Measurements from ENCODE around the gene GDPD5.

Gene GDPD5

GRCh38 chr11:75518771-75519653 lies 6.7 kb downstream of the GDPD5 start:
- Histone ChIP-seq H3K36me3 (ENCODE audit: insufficient read depth, low read length) (no peaks in the 10 kb centered on the region), H3K9me3 (ENCODE audit: insufficient read depth, low read depth, low read length) (no peaks in the 10 kb centered on the region), H3K4me1 (ENCODE audit: insufficient read depth, low read length) (peaks cover 6% of the 10 kb centered on the region; the same call in 1 of the 2 replicates), H3K27me3 (ENCODE audit: insufficient read depth, low read length) (peaks cover 14% of the 10 kb centered on the region), H3K27ac (ENCODE audit: low read depth, low read length) (no peak overlapping the region), H3K4me3 (ENCODE audit: low read length) (no peak overlapping the region), H3K9ac (ENCODE audit: low read depth, low read length) (no peak overlapping the region)
- WGBS = 76% methylated on average over 9 of the region's 9 CpGs

- Histone ChIP-seq H3K27ac (ENCODE audit: low read depth, low read length) (no peak overlapping the region), H3K4me3 (ENCODE audit: low read length) (no peak overlapping the region), H3K4me1 (ENCODE audit: insufficient read depth, low read length) (peaks cover 6% of the 10 kb centered on the region; the same call in 1 of the 2 replicates), H3K36me3 (ENCODE audit: insufficient read depth, low read length) (no peaks in the 10 kb centered on the region), H3K9ac (ENCODE audit: low read depth, low read length) (no peak overlapping the region), H3K9me3 (ENCODE audit: insufficient read depth, low read depth, low read length) (no peaks in the 10 kb centered on the region), H3K27me3 (ENCODE audit: insufficient read depth, low read length) (peaks cover 5% of the 10 kb centered on the region)
- 68% methylated on average over 3 of the region's 3 CpGs for WGBS
Observed at GRCh38 chr11:75518204-75518549, 7.6 kb downstream of the GDPD5 start.

GRCh38 chr11:75516886-75517285 lies 8.9 kb downstream of the GDPD5 start:
- no peaks in the 10 kb centered on the region for H3K27me3 ChIP-seq (ENCODE audit: insufficient read depth, low read length)
- no peaks in the 10 kb centered on the region for H3K36me3 ChIP-seq (ENCODE audit: insufficient read depth, low read length)
- peaks cover 6% of the 10 kb centered on the region; the same call in 1 of the 2 replicates for H3K4me1 ChIP-seq (ENCODE audit: insufficient read depth, low read length)
- no peak overlapping the region for H3K9ac ChIP-seq (ENCODE audit: low read depth, low read length)
- 92% methylated on average over 7 of the region's 7 CpGs for WGBS
- no peak overlapping the region for H3K4me3 ChIP-seq (ENCODE audit: low read length)
- no peak overlapping the region for H3K27ac ChIP-seq (ENCODE audit: low read depth, low read length)
- no peaks in the 10 kb centered on the region for H3K9me3 ChIP-seq (ENCODE audit: insufficient read depth, low read depth, low read length)

GRCh38 chr11:75516140-75516539 lies 9.6 kb downstream of the GDPD5 start:
- Histone ChIP-seq H3K36me3 (ENCODE audit: insufficient read depth, low read length) (no peaks in the 10 kb centered on the region), H3K4me1 (ENCODE audit: insufficient read depth, low read length) (peaks cover 6% of the 10 kb centered on the region; the same call in 1 of the 2 replicates), H3K27me3 (ENCODE audit: insufficient read depth, low read length) (no peaks in the 10 kb centered on the region), H3K9ac (ENCODE audit: low read depth, low read length) (no peak overlapping the region), H3K4me3 (ENCODE audit: low read length) (no peak overlapping the region), H3K9me3 (ENCODE audit: insufficient read depth, low read depth, low read length) (no peaks in the 10 kb centered on the region), H3K27ac (ENCODE audit: low read depth, low read length) (no peak overlapping the region)
- 93% methylated on average over 3 of the region's 3 CpGs for WGBS

- Histone ChIP-seq H3K9ac (ENCODE audit: low read depth, low read length) (no peak overlapping the region), H3K4me1 (ENCODE audit: insufficient read depth, low read length) (peaks cover 6% of the 10 kb centered on the region; the same call in 1 of the 2 replicates), H3K27ac (ENCODE audit: low read depth, low read length) (no peak overlapping the region), H3K9me3 (ENCODE audit: insufficient read depth, low read depth, low read length) (no peaks in the 10 kb centered on the region), H3K4me3 (ENCODE audit: low read length) (no peak overlapping the region), H3K36me3 (ENCODE audit: insufficient read depth, low read length) (no peaks in the 10 kb centered on the region), H3K27me3 (ENCODE audit: insufficient read depth, low read length) (no peaks in the 10 kb centered on the region)
Observed at GRCh38 chr11:75514596-75514995, 11.1 kb downstream of the GDPD5 start.

GRCh38 chr11:75513250-75513649 lies 12.5 kb downstream of the GDPD5 start:
- Histone ChIP-seq H3K36me3 (ENCODE audit: insufficient read depth, low read length) (no peaks in the 10 kb centered on the region), H3K9ac (ENCODE audit: low read depth, low read length) (no peak overlapping the region), H3K4me1 (ENCODE audit: insufficient read depth, low read length) (peaks cover 5% of the 10 kb centered on the region; the same call in 1 of the 2 replicates), H3K27me3 (ENCODE audit: insufficient read depth, low read length) (no peaks in the 10 kb centered on the region), H3K9me3 (ENCODE audit: insufficient read depth, low read depth, low read length) (no peaks in the 10 kb centered on the region), H3K4me3 (ENCODE audit: low read length) (no peak overlapping the region), H3K27ac (ENCODE audit: low read depth, low read length) (no peak overlapping the region)
- 95% methylated on average over 5 of the region's 5 CpGs for WGBS

GRCh38 chr11:75510723-75511019 lies 15.1 kb downstream of the GDPD5 start:
- Histone ChIP-seq H3K9me3 (ENCODE audit: insufficient read depth, low read depth, low read length) (no peaks in the 10 kb centered on the region), H3K36me3 (ENCODE audit: insufficient read depth, low read length) (no peaks in the 10 kb centered on the region), H3K27ac (ENCODE audit: low read depth, low read length) (no peak overlapping the region), H3K9ac (ENCODE audit: low read depth, low read length) (no peak overlapping the region), H3K27me3 (ENCODE audit: insufficient read depth, low read length) (no peaks in the 10 kb centered on the region), H3K4me3 (ENCODE audit: low read length) (no peak overlapping the region), H3K4me1 (ENCODE audit: insufficient read depth, low read length) (no peaks in the 10 kb centered on the region)
- 71% methylated on average over 5 of the region's 5 CpGs for WGBS

- Histone ChIP-seq H3K9me3 (ENCODE audit: insufficient read depth, low read depth, low read length) (no peaks in the 10 kb centered on the region), H3K4me3 (ENCODE audit: low read length) (no peak overlapping the region), H3K4me1 (ENCODE audit: insufficient read depth, low read length) (no peaks in the 10 kb centered on the region), H3K27ac (ENCODE audit: low read depth, low read length) (no peak overlapping the region), H3K27me3 (ENCODE audit: insufficient read depth, low read length) (no peaks in the 10 kb centered on the region), H3K36me3 (ENCODE audit: insufficient read depth, low read length) (no peaks in the 10 kb centered on the region), H3K9ac (ENCODE audit: low read depth, low read length) (no peak overlapping the region)
- WGBS = 78% methylated on average over 9 of the region's 9 CpGs
Observed at GRCh38 chr11:75510004-75510722, 15.6 kb downstream of the GDPD5 start.

GRCh38 chr11:75509020-75509720 lies 16.6 kb downstream of the GDPD5 start:
- Histone ChIP-seq H3K4me3 (ENCODE audit: low read length) (no peak overlapping the region), H3K4me1 (ENCODE audit: insufficient read depth, low read length) (no peaks in the 10 kb centered on the region), H3K9ac (ENCODE audit: low read depth, low read length) (no peak overlapping the region), H3K36me3 (ENCODE audit: insufficient read depth, low read length) (no peaks in the 10 kb centered on the region), H3K9me3 (ENCODE audit: insufficient read depth, low read depth, low read length) (no peaks in the 10 kb centered on the region), H3K27me3 (ENCODE audit: insufficient read depth, low read length) (no peaks in the 10 kb centered on the region), H3K27ac (ENCODE audit: low read depth, low read length) (no peak overlapping the region)
- 83% methylated on average over 5 of the region's 5 CpGs for WGBS

GRCh38 chr11:75508051-75508561 lies 17.6 kb downstream of the GDPD5 start:
- 75% methylated on average over 8 of the region's 8 CpGs for WGBS
- no peaks in the 10 kb centered on the region for H3K36me3 ChIP-seq (ENCODE audit: insufficient read depth, low read length)
- no peaks in the 10 kb centered on the region for H3K9me3 ChIP-seq (ENCODE audit: insufficient read depth, low read depth, low read length)
- no peak overlapping the region for H3K4me3 ChIP-seq (ENCODE audit: low read length)
- H3K9ac ChIP-seq (ENCODE audit: low read depth, low read length) = no peak overlapping the region
- H3K27ac ChIP-seq (ENCODE audit: low read depth, low read length) = no peak overlapping the region
- H3K27me3 ChIP-seq (ENCODE audit: insufficient read depth, low read length) = no peaks in the 10 kb centered on the region
- H3K4me1 ChIP-seq (ENCODE audit: insufficient read depth, low read length) = no peaks in the 10 kb centered on the region

- WGBS = 93% methylated on average over 3 of the region's 3 CpGs
- Histone ChIP-seq H3K9me3 (ENCODE audit: insufficient read depth, low read depth, low read length) (no peaks in the 10 kb centered on the region), H3K27ac (ENCODE audit: low read depth, low read length) (no peak overlapping the region), H3K4me1 (ENCODE audit: insufficient read depth, low read length) (no peaks in the 10 kb centered on the region), H3K27me3 (ENCODE audit: insufficient read depth, low read length) (no peaks in the 10 kb centered on the region), H3K9ac (ENCODE audit: low read depth, low read length) (no peak overlapping the region), H3K4me3 (ENCODE audit: low read length) (no peak overlapping the region), H3K36me3 (ENCODE audit: insufficient read depth, low read length) (no peaks in the 10 kb centered on the region)
Observed at GRCh38 chr11:75507571-75507970, 18.2 kb downstream of the GDPD5 start.
